Measurements from ENCODE around the gene PPP1R27. TPM values are rescaled to one million over a fixed set of nuclear protein-coding genes. Genes with fewer than 3 reads are reported as not detected.

Gene PPP1R27
- total RNA-seq, 1 donor from 2014 or later: not detected

DNA sequence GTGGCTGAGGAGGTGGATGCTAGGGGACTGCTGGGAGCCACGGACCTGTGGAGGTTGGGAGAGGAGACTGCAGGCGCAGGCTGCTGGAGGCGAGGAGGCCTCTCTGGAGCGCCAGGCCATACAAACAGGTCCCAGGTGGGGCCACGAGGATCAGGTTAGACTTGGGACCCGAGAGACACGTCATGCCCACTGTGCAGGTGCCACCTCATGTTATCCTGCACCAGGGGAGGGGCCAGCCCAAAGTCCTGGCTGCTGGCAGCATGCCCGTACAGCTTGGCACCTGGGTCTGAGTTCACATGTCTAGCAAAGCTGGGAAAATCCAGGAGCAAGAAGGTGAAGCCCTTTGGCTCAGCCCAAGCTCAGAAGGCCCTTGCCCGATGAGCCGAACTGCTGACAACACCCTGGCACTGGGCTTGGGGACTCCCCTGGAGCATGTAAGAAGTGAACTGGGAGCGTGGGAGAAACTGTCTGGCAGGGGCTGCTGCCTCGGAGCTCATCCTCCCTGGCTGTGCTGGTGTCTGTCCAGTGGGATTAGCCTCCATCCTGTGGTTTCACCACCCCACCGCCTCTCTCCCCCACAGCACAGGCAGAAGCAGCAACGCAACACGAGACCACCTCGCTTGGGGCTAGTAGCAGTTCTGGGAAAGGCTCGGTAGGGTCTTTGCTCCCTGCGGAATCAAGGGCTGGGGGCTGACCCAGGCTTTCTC is 31.0 kb upstream of the PPP1R27 start:
- FAIRE-seq (no peak), DNase-seq (ENCODE audit: low read depth) (no peak)
- Histone ChIP-seq H3K4me3 (ENCODE audit: insufficient read depth, low read depth, low read length) (no peak overlapping the region), H3K9ac (ENCODE audit: low read length) (peak overlapping the region; percentile 18), H3K4me1 (ENCODE audit: insufficient read depth, low read length) (peaks cover 36% of the 10 kb centered on the region), H3K27ac (ENCODE audit: low read depth, low read length) (no peak overlapping the region), H3K4me2 (ENCODE audit: low read length) (no peak overlapping the region), H3K79me2 (ENCODE audit: insufficient read depth, low read length) (peaks cover 80% of the 10 kb centered on the region), H3K27me3 (ENCODE audit: insufficient read depth, low read length) (no peaks in the 10 kb centered on the region), H3K9me3 (ENCODE audit: insufficient read depth, low read depth, low read length) (no peaks in the 10 kb centered on the region), H4K20me1 (ENCODE audit: insufficient read depth, low read length) (peaks cover 71% of the 10 kb centered on the region), H3K36me3 (ENCODE audit: insufficient read depth, low read length) (peaks cover 5% of the 10 kb centered on the region), H2AFZ (ENCODE audit: low read depth, low read length) (no peak overlapping the region)
- peak overlapping the region; percentile 34 for H3K27ac Mint-ChIP-seq (ENCODE audit: unreplicated experiment)
- no peaks in the 10 kb centered on the region for H3K27me3 Mint-ChIP-seq (ENCODE audit: low read depth, unreplicated experiment)
- H3K9me3 Mint-ChIP-seq (ENCODE audit: unreplicated experiment): no peaks in the 10 kb centered on the region
- no peak overlapping the region for H3K4me3 Mint-ChIP-seq (ENCODE audit: unreplicated experiment)
- H3K36me3 Mint-ChIP-seq (ENCODE audit: low read depth, unreplicated experiment): peaks cover 10% of the 10 kb centered on the region
- H3K4me1 Mint-ChIP-seq (ENCODE audit: low read depth, unreplicated experiment): peaks cover 30% of the 10 kb centered on the region
- TF ChIP-seq, protein P1, sequence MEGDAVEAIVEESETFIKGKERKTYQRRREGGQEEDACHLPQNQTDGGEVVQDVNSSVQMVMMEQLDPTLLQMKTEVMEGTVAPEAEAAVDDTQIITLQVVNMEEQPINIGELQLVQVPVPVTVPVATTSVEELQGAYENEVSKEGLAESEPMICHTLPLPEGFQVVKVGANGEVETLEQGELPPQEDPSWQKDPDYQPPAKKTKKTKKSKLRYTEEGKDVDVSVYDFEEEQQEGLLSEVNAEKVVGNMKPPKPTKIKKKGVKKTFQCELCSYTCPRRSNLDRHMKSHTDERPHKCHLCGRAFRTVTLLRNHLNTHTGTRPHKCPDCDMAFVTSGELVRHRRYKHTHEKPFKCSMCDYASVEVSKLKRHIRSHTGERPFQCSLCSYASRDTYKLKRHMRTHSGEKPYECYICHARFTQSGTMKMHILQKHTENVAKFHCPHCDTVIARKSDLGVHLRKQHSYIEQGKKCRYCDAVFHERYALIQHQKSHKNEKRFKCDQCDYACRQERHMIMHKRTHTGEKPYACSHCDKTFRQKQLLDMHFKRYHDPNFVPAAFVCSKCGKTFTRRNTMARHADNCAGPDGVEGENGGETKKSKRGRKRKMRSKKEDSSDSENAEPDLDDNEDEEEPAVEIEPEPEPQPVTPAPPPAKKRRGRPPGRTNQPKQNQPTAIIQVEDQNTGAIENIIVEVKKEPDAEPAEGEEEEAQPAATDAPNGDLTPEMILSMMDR (IDR thresholded peaks at IDR 0.05; ENCODE audit: insufficient read depth, low read depth, low read length): no peak
- TF ChIP-seq EZH2 (IDR thresholded peaks at IDR 0.05; ENCODE audit: insufficient read depth, low read length): no peak

DNA sequence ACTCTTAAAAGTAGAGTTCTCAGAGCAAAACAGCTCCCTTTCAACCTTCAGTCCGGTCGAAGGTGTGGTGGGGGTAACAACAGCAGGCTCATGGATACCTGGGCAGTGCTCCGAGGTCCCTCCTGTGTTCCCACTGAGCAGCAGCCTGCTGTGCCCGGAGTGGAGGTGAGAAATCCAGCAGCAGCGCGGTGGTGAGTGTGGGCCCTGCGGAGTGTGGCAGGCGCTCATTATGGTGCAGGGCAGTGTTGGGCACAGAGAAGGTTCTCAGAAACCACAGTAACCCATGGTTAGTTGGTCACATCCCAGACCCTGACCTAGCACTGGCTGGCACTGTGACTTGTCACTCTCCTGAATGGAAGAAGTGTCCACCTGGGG is 30.5 kb upstream of the PPP1R27 start:
- peaks cover 10% of the 10 kb centered on the region for H3K36me3 Mint-ChIP-seq (ENCODE audit: low read depth, unreplicated experiment)
- H3K9me3 ChIP-seq (ENCODE audit: insufficient read depth, low read depth, low read length): no peaks in the 10 kb centered on the region
- DNase-seq (ENCODE audit: low read depth) (no peak), FAIRE-seq (no peak)
- peaks cover 70% of the 10 kb centered on the region for H4K20me1 ChIP-seq (ENCODE audit: insufficient read depth, low read length)
- H3K4me1 ChIP-seq (ENCODE audit: insufficient read depth, low read length): peaks cover 36% of the 10 kb centered on the region
- peaks cover 30% of the 10 kb centered on the region for H3K4me1 Mint-ChIP-seq (ENCODE audit: low read depth, unreplicated experiment)
- no peak overlapping the region for H3K4me3 ChIP-seq (ENCODE audit: insufficient read depth, low read depth, low read length)
- no peak overlapping the region for H3K9ac ChIP-seq (ENCODE audit: low read length)
- H2AFZ ChIP-seq (ENCODE audit: low read depth, low read length): no peak overlapping the region
- H3K9me3 Mint-ChIP-seq (ENCODE audit: unreplicated experiment): no peaks in the 10 kb centered on the region
- no peaks in the 10 kb centered on the region for H3K27me3 Mint-ChIP-seq (ENCODE audit: low read depth, unreplicated experiment)
- H3K27ac ChIP-seq (ENCODE audit: low read depth, low read length): no peak overlapping the region
- H3K27ac Mint-ChIP-seq (ENCODE audit: unreplicated experiment): peak overlapping the region; percentile 12
- peaks cover 5% of the 10 kb centered on the region for H3K36me3 ChIP-seq (ENCODE audit: insufficient read depth, low read length)
- TF ChIP-seq, protein P1 (IDR thresholded peaks at IDR 0.05; ENCODE audit: insufficient read depth, low read depth, low read length): no peak
- no peak for TF ChIP-seq EZH2 (IDR thresholded peaks at IDR 0.05; ENCODE audit: insufficient read depth, low read length)
- no peak overlapping the region for H3K4me3 Mint-ChIP-seq (ENCODE audit: unreplicated experiment)
- H3K4me2 ChIP-seq (ENCODE audit: low read length): no peak overlapping the region
- no peaks in the 10 kb centered on the region for H3K27me3 ChIP-seq (ENCODE audit: insufficient read depth, low read length)
- peaks cover 75% of the 10 kb centered on the region for H3K79me2 ChIP-seq (ENCODE audit: insufficient read depth, low read length)
